ENCODE measurements around the gene CCDC93.

CCDC93 gene, protein sequence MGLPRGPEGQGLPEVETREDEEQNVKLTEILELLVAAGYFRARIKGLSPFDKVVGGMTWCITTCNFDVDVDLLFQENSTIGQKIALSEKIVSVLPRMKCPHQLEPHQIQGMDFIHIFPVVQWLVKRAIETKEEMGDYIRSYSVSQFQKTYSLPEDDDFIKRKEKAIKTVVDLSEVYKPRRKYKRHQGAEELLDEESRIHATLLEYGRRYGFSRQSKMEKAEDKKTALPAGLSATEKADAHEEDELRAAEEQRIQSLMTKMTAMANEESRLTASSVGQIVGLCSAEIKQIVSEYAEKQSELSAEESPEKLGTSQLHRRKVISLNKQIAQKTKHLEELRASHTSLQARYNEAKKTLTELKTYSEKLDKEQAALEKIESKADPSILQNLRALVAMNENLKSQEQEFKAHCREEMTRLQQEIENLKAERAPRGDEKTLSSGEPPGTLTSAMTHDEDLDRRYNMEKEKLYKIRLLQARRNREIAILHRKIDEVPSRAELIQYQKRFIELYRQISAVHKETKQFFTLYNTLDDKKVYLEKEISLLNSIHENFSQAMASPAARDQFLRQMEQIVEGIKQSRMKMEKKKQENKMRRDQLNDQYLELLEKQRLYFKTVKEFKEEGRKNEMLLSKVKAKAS

DNA sequence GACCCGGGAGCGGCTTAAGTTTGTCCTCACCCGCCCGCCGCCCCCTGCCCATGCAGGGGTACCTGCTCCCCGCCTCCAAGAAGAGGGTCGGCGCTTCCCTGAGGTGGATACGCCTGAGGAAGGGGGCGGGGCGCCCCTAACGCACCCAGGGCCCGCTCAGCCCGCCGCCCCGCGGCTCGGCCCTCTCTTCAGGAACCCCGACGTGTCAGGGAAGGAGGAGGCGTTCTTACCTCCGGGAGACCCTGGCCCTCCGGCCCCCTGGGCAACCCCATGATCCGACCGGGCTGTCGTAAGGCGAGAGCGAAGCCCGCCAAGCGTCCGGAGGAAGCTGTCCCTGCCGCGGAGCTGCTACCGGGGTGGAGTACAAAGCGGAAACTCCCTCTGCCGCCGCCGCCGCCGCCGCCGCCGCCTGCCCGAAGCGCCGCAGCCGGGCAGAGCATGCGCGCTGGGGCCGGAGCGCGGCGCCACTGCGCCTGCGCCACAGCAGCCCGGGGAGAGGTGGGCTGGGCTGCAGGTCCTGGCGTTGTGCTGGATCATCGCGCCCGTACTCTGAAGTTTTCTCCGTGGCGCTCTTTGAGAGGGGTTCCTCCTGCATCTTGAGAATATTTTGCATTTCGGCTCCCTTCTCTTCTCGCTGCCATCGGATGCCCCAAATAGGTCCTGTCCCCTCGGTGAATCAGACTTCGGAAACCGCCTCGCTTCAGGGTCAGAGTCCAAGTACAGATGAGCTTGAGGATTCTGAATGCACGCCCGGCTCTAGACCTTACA is at the start of gene CCDC93:
TSS of gene CCDC93 (minus strand) at position 347 of the 768 bp plus-strand sequence. CDS start at position 272, 75 bp downstream.
- DNase-seq (ENCODE audit: low read depth), result peak; percentile 55
- TF ChIP-seq, protein P1, sequence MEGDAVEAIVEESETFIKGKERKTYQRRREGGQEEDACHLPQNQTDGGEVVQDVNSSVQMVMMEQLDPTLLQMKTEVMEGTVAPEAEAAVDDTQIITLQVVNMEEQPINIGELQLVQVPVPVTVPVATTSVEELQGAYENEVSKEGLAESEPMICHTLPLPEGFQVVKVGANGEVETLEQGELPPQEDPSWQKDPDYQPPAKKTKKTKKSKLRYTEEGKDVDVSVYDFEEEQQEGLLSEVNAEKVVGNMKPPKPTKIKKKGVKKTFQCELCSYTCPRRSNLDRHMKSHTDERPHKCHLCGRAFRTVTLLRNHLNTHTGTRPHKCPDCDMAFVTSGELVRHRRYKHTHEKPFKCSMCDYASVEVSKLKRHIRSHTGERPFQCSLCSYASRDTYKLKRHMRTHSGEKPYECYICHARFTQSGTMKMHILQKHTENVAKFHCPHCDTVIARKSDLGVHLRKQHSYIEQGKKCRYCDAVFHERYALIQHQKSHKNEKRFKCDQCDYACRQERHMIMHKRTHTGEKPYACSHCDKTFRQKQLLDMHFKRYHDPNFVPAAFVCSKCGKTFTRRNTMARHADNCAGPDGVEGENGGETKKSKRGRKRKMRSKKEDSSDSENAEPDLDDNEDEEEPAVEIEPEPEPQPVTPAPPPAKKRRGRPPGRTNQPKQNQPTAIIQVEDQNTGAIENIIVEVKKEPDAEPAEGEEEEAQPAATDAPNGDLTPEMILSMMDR (IDR thresholded peaks at IDR 0.05; ENCODE audit: low read depth, low read length, missing control alignments), result no peak
- H3K4me3 ChIP-seq (ENCODE audit: low read depth, low read length), result peak within 1 kb of the TSS; percentile 98
- in situ Hi-C loops (cut with HindIII; ENCODE audit: low sequenced_read_pairs), result no loop called here

DNA sequence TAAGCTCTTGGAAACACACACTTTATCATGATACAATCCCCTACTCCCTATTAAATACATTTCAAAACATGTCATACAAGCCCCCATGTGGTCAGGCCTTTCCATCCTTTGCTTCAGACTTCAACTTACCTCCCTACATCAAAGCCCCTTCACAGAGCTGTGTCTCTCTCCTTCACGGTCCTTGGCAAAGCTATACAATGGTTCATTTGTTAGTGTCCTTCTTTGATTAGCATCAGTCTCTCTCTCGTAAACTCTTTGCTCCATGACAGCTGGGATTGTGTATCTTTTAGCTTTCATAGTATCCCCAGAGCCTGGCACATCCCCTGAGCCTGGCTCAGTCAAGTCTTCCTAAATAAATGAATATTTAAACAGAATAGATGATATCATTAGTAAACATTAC is 48.8 kb upstream of the CCDC93 start:
- no peak for DNase-seq (ENCODE audit: low read depth)
- in situ Hi-C loops (cut with HindIII; ENCODE audit: low sequenced_read_pairs), result no loop called here
- TF ChIP-seq, protein P1 (IDR thresholded peaks at IDR 0.05; ENCODE audit: low read depth, low read length, missing control alignments), result no peak
- H3K4me3 ChIP-seq (ENCODE audit: low read depth, low read length), result no peak overlapping the region

DNA sequence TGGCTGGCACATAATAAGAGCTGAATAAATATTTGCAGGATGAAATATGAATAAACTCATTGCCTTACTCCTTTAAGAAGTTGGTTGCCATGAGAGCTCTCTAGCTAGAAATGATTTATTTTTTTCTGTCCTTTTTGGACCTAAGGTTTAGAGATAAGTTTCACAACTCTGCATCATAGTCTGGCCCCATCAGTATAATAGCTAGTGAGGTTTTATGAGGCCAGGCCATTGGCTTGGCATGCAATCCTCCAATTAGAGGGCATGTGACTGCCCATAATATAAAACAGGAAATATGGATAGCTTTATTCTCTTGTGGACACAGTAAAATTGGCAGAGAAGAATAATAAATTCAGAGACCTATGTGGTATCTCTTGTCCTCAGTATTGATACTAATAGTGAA is 48.2 kb upstream of the CCDC93 start:
- in situ Hi-C loops (cut with HindIII; ENCODE audit: low sequenced_read_pairs), result no loop called here
- TF ChIP-seq, protein P1 (IDR thresholded peaks at IDR 0.05; ENCODE audit: low read depth, low read length, missing control alignments), result no peak
- no peak overlapping the region for H3K4me3 ChIP-seq (ENCODE audit: low read depth, low read length)
- DNase-seq (ENCODE audit: low read depth), result no peak

DNA sequence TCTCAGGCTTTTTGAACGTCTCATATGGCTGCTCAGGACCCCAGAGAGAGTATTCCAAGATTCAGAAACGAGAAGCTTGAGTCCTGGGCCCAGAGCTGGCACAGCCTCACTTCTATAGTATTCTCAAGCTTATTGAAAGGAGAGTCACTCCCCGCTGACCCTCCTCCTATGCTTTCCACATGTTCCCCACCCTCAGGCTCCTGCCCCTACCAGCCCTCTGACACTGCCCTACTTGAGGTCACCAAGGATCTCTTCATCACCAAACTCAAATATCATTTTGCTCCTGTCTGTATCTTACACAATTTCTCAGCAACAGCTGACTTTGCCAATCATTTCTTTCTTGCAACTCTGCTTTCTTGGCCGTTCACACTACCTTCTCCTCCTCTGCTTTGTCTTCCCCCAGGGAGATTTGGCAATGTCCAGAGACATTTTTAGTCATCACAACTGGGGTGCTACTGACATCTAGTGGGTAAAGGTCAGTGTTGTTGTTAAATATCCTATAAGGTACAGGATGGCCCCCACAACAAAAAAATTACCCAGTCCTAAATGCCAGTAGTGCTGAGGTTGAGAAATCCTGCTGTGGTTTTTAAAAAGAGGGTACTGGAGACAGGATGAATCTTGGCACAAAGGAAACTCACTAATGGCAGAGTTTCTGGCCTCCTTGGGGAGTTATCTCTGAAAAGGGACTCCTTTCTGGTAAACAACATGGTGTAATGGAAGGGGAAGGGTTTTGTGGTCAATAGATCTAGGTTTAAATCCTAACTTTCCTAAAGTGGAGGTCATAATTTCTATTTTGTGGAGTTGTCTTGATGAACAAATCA is 47.5 kb upstream of the CCDC93 start:
- TF ChIP-seq, protein P1 (IDR thresholded peaks at IDR 0.05; ENCODE audit: low read depth, low read length, missing control alignments), result peak; percentile 55
- in situ Hi-C loops (cut with HindIII; ENCODE audit: low sequenced_read_pairs), result no loop called here
- H3K4me3 ChIP-seq (ENCODE audit: low read depth, low read length), result no peak overlapping the region
- peak; percentile 68 for DNase-seq (ENCODE audit: low read depth)

DNA sequence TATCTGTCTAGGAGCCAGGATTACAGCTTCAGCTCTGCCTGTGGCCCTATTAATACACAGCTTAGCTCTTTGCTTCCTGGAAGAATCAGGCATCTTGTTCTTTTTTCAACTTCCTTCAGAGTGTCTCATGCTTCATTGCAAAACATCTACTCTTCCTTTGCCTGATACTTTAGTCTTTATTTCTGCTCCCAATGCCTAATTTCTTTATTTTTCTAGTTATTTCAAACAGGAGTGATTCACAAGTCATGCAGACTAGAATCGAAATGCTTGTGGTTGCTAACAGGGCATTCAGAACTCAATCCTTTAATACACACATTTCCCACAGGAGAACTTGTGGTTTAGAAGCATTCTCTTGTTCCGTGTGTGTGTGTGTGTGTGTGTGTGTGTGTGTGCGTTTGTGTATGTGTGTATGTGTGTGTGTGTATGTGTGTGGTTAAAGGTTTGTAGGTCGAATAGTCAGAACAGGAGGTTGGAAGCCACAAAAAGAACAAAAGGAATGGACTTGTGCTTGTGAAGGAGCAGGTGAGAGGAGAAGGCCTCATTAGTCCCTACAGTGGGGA is 46.1 kb upstream of the CCDC93 start:
- peak; percentile 94 for DNase-seq (ENCODE audit: low read depth)
- H3K4me3 ChIP-seq (ENCODE audit: low read depth, low read length), result no peak overlapping the region
- in situ Hi-C loops (cut with HindIII; ENCODE audit: low sequenced_read_pairs), result no loop called here
- TF ChIP-seq, protein P1 (IDR thresholded peaks at IDR 0.05; ENCODE audit: low read depth, low read length, missing control alignments), result no peak
